ENCODE measurements around the gene COL4A2.

DNA sequence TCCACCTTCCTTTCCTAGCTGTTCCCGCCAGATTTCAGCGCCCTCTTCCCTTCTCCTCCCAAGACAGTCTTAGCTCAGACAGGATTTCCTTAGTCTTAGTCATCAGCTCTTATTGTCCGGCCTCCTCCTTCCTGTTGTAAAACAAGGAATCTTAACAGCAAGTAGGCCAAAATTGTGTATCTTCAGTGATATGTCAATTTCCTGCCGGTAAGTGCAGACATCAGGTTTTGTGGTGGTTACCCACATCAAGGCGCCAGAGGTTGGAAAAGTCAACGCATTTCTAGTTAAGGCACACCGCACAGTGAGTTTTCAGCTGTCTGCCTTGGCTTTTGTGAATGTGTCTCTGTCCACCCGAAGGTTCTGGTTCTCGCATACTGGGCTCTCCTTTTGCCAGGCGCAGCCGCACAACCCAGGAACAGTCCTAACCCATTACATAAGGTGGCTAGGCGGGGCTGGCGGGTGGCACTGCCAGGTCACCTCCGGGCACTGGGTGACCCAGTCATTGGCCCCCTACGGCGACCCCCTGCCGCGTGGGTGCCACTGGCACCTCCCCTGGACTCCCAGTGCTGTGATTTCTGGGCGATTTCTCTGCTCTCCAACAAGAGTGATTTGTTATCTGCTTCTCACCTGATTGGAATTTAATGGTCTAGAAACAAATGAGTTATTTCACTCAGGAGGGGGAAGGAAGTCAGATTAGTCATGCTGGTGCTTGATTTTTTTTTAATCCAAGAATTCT, 12.9 kb downstream of the COL4A2 start:
- TF ChIP-seq GATA2 (IDR thresholded peaks at IDR 0.05; ENCODE audit: low read depth, low read length) (no peak), GATA3 (IDR thresholded peaks at IDR 0.05; ENCODE audit: low read depth, low read length) (no peak)

All from SH-SY5Y (cell line).